Psoas muscle (tissue), 8 donors: ENCODE results near the gene SETD1B. TPM values are rescaled to one million over a fixed set of nuclear protein-coding genes. Genes with fewer than 3 reads are reported as not detected.

Source experiments
- ATAC-seq, 4 donors: fragments of 200-7000 bp; cut with Tn5 transposase; one replicate each; pipeline ENCODE4 v1.9.1; 2020; ENCODE audit warnings: moderate library complexity in 3 of 4, mild to moderate bottlenecking in 2 of 4
- DNase-seq, 2 donors: peaks; one replicate each; pipeline ENCODE4 v3.0.0-alpha.2; 2020
- H3K27ac ChIP-seq: fragments of 200-600 bp; one replicate; pipeline ENCODE4 v1.8.0; 2022
- H3K27me3 ChIP-seq, 3 donors: fragments of 200-600 bp in 1 of 3; one replicate each; pipeline versions ENCODE4 v1.6.1 to v1.8.0; 2013 to 2022; ENCODE audit warnings: low read length in 2 of 3, mild to moderate bottlenecking in 2 of 3, moderate library complexity in 1 of 3; ENCODE audit not compliant: insufficient read depth in 3 of 3
- H3K36me3 ChIP-seq, 2 donors: fragments of 200-600 bp in 1 of 2; one replicate each; pipeline versions ENCODE4 v1.6.1 to v1.8.0; 2013 to 2022; ENCODE audit warnings: low read depth in 1 of 2, mild to moderate bottlenecking in 1 of 2, moderate library complexity in 1 of 2; ENCODE audit not compliant: insufficient read depth in 1 of 2
- H3K4me1 ChIP-seq: fragments of 200-600 bp; one replicate; pipeline ENCODE4 v1.8.0; 2022
- H3K4me3 ChIP-seq: fragments of 200-600 bp; one replicate; pipeline ENCODE4 v1.8.0; 2022; ENCODE audit warnings: mild to moderate bottlenecking
- H3K9me3 ChIP-seq: fragments of 200-600 bp; one replicate; pipeline ENCODE4 v1.8.0; 2022
- WGBS, 3 donors: extraction: QIAGEN DNeasy Blood & Tissue Kit; methylation state at CpG; one replicate each; pipeline versions ENCODE4 v1.1.6 to v1.1.7; 2013; 5-methylcytosine and 5-hydroxymethylcytosine counted together
- intact Hi-C, 2 donors: fragments of 100-400 bp; cut with DNase I; formaldehyde crosslinking; loops; one replicate each; pipeline versions ENCODE4 v1.11.0 to v1.14.2; 2022
- polyA plus RNA-seq, 3 donors: library from polyadenylated mRNA; stranded (reverse); fragments of 200-250 nt; gene quantifications; one replicate each; pipeline ENCODE4 v1.2.3, GENCODE V29; 2013
- total RNA-seq, 4 donors: library from RNA; stranded (reverse); fragmentation: NEBNext Ultra II Directional in 2 of 4; extraction: Animal tissue kit (Norgen Biotek cat#: 25700) in 2 of 4; gene quantifications; one replicate each; pipeline versions ENCODE4 v1.2.1 to v1.2.4, GENCODE V29; 2021 to 2023
- TF ChIP-seq, protein P1 (sequence below): fragments of 200-600 bp; IDR thresholded peaks from one replicate; pipeline ENCODE4 v1.8.0; 2022; ENCODE audit warnings: antibody characterized with exemption
- donor health status: healthy with polysubstance abuse.
- donor health status: DM: no; HTN: no; CAD: no; lungs with moderate emphysema.
- donor health status: Bipolar disorder and iron deficiency.
- donor health status: healthy.
- donor health status: DM: yes; HTN: yes; CAD: no.
- donor health status: DM: no; HTN: no; CAD: no.
- donor health status: DM: no; HTN: no; CAD: no.
- donor health status: DM: yes; HTN: yes; CAD: no.

SETD1B gene
- total and polyA plus RNA-seq, 7 donors = 2.8 to 13.0 (median 9.2) TPM

DNA sequence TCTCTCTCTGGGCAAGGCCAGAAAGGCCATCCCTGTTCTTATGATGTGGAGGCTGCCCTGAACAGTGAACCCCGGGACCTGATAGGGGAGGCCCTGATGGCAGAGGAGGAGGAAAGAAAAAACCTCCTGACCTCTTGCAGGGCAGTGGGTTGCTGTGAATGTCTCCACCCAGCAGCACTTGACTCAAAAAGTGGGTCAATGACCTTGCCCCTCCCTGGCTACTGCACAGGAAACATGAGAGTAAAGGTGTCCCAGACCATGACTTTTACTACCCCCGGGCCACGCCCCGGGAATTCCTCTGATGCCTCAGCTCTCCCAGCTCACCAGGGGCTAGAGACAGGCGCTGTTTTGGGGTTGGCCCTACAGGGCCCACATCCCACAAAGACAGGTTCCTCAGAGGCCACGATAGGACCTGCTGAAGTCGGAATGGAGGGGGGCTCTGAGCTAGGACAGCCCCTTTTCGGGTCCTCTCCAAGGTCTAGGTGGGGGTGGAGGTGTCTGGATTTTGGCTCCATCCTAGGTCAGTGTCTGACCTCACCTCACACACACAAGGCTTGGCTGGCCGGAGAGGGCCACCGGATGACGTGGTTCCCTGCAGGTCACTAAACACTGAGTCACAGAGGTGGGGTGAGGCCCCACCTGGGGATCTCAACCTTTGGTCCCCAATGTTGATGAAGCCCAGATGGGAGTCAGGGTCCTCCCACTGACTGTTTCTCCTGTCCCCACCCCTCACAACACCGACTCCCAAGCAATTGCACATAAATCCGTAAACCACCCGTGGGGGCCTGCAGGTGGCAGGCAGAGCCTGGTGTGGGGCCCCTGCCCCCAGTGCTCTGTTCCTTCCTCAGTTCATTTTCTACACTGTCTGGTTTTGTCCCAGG, 11.9 kb upstream of the SETD1B start:
- DNase-seq (peak in 1 of 2 donors; percentile 47), ATAC-seq (no peak)
- Histone ChIP-seq H3K9me3 (no peaks in the 10 kb centered on the region), H3K36me3 (peaks cover 0 to 14% of the 10 kb centered on the region in 2 donors), H3K4me1 (peaks cover 34% of the 10 kb centered on the region), H3K4me3 (no peak overlapping the region), H3K27me3 (no peaks in the 10 kb centered on the region), H3K27ac (no peak overlapping the region)
- intact Hi-C loops = loop anchor here in 1 of 2 donors (5.0 kb wide), 1 partner anchor 95 kb away; no protein-coding TSS in a partner anchor
- WGBS, 3 donors = 75 to 88% (median 79%) methylated on average over 14 of the region's 14 CpGs
- TF ChIP-seq, protein P1, sequence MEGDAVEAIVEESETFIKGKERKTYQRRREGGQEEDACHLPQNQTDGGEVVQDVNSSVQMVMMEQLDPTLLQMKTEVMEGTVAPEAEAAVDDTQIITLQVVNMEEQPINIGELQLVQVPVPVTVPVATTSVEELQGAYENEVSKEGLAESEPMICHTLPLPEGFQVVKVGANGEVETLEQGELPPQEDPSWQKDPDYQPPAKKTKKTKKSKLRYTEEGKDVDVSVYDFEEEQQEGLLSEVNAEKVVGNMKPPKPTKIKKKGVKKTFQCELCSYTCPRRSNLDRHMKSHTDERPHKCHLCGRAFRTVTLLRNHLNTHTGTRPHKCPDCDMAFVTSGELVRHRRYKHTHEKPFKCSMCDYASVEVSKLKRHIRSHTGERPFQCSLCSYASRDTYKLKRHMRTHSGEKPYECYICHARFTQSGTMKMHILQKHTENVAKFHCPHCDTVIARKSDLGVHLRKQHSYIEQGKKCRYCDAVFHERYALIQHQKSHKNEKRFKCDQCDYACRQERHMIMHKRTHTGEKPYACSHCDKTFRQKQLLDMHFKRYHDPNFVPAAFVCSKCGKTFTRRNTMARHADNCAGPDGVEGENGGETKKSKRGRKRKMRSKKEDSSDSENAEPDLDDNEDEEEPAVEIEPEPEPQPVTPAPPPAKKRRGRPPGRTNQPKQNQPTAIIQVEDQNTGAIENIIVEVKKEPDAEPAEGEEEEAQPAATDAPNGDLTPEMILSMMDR = no peak

DNA sequence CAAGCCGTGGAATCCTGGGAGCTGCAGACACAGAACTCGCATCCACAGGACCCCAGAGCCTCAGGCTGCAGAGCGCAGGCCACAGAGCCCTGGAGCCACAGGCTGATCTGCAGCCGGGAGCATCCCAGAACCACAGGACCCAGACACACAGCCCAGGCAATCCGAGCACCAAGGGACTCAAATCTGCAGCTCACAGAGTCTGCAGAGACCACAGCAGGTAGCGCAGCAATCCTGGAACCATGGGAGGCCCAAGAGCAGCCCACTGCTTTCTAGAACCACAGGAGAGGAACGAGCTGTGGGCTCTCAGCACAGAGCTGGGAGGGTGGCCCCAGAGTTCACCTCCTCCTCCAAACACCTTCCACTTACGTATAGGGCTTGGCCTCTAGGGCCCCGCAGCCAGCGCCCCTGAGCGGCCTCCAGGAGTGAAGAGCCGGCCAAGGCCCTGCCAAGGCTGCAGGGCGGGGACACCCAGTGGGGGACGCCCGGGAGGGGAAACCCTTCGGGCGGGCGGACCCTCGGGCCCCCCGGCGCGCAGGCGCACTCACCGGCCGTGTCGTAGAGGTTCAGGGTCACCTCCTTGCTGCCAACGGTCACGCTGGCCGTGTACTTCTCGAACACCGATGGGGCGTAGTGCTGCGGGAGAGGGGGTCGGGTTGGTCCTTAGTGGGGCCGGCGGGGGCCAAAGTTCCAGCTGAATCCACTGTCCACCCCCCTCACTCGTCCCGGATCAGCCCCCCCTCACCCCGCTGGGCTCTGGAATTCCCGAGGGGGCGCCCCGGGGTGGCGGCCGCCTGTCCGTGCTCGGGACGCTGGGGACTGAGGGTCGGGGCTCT, 11.0 kb upstream of the SETD1B start:
- no peak for ATAC-seq
- Histone ChIP-seq H3K4me1 (peaks cover 42% of the 10 kb centered on the region), H3K27me3 (no peaks in the 10 kb centered on the region), H3K9me3 (no peaks in the 10 kb centered on the region), H3K4me3 (peak overlapping the region; percentile 86), H3K27ac (peak overlapping the region; percentile 23), H3K36me3 (peaks cover 0 to 14% of the 10 kb centered on the region in 2 donors)
- DNase-seq = peak in 1 of 2 donors; percentile 69
- 51 to 60% (median 52%) methylated on average over 39 to 48 of the region's 48 CpGs for WGBS, 3 donors
- TF ChIP-seq, protein P1 = no peak
- intact Hi-C loops = loop anchor here in 1 of 2 donors (5.0 kb wide), 1 partner anchor 96 kb away; no protein-coding TSS in a partner anchor

DNA sequence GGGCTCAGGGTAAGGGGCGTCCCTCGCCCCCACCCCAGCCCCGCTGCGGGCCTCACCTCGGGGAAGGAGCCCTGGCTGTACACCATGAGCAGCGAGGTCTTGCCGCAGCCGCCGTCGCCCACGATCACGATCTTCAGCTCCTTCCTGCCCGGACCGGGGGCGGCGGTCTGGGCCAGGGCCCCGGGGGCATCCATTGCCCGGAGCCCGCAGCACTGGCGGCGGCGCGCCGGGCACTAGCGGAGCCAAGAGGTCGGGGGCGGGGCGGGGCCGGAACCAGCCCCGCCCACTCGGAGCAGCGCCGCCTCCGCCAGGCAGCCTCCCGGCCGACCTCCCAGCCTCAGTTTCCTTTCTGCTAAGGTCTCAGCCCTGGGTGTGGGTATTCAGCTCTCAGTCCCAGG, 10.4 kb upstream of the SETD1B start, which contains the start of gene RHOF:
Gene RHOF (minus strand): TSS at position 249 of the 398 bp plus-strand sequence. CDS start 55 bp downstream, at position 194.
- TF ChIP-seq, protein P1 = no peak
- no peaks in the 10 kb centered on the region for H3K9me3 ChIP-seq
- H3K4me3 ChIP-seq = peak within 1 kb of the TSS; percentile 86
- peaks cover 0 to 14% of the 10 kb centered on the region in 2 donors for H3K36me3 ChIP-seq
- 5% methylated on average over 18 to 36 of the region's 36 CpGs for WGBS, 3 donors
- intact Hi-C loops = loop anchor here in 1 of 2 donors (5.0 kb wide), 1 partner anchor 96 kb away; no protein-coding TSS in a partner anchor
- H3K4me1 ChIP-seq = peaks cover 46% of the 10 kb centered on the region
- peak within 1 kb of the TSS; percentile 100 for H3K27ac ChIP-seq
- no peaks in the 10 kb centered on the region for H3K27me3 ChIP-seq
- DNase-seq (no peak), ATAC-seq (no peak)

DNA sequence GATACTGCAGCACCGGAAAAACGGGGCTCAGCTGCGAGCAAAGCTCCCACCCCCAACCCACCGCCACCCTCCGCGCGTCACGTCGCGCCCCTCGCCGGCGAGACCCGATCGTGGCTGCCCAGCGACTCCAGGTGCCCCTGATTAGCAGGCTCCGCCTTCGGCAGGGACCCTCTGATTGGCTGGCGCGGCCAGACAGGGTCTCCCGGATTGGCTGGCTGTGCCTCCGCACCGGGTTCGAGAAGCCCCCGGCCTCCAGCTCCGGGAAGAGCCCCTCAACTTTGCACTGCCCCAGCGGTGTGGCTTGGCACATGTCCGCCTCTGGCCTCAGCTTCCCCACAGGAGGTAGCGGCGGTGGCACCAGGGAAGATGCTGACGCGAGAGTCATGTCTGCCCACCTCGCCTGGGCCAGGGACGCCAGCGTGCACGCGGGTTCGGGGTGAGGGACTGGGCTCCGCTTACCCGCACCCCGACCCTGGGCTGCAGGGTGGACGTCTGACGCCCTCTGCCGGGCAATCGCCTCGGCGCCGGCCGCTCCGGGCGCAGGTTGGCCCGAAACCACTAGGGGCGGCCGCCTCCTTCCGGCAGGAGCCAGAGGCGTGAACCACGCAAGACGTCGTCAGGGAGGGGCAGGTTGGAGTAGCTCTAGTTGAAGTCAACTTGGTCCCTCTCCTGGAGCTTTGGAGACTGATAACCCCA, 9.8 kb upstream of the SETD1B start:
- H3K4me1 ChIP-seq = peaks cover 50% of the 10 kb centered on the region

More for the DNA sequence above, 9.8 kb upstream of the SETD1B start:
- TF ChIP-seq, protein P1 = peak; percentile 99
- Histone ChIP-seq H3K9me3 (no peaks in the 10 kb centered on the region), H3K27me3 (no peaks in the 10 kb centered on the region), H3K4me3 (peak overlapping the region; percentile 86), H3K36me3 (peaks cover 0 to 14% of the 10 kb centered on the region in 2 donors), H3K27ac (peak overlapping the region; percentile 100)
- WGBS, 3 donors = 0 to 1% (median 1%) methylated on average over 47 to 59 of the region's 59 CpGs
- peak; percentile 61 to 72 (median 64) for ATAC-seq
- intact Hi-C loops = loop anchor here (2.0 to 5.0 kb wide), 3 partner anchors 19 to 97 kb away; no protein-coding TSS in a partner anchor
- peak; percentile 91 to 96 for DNase-seq
